Measurements from ENCODE around the gene NOS3. TPM values are rescaled to one million over a fixed set of nuclear protein-coding genes. Genes with fewer than 3 reads are reported as not detected.

NOS3 gene
- total RNA-seq, 1 donor from 2014 or later = 12.6 TPM

GRCh38 chr7:151061213-151062110 lies 70.6 kb downstream of the NOS3 start:
- peak overlapping the region; percentile 97 for H3K27ac ChIP-seq (replicated peaks)
- no peak for DNase-seq
- no peaks in the 10 kb centered on the region for H3K27me3 ChIP-seq (ENCODE audit: low read depth)
- intact Hi-C loops (cut with micrococcal nuclease) = no loop called here
- no peaks in the 10 kb centered on the region for H3K9me3 ChIP-seq (replicated peaks)
- no peak for TF ChIP-seq CTCF (IDR thresholded peaks at IDR 0.05; ENCODE audit: borderline replicate concordance)
- peaks cover 77% of the 10 kb centered on the region for H3K4me1 ChIP-seq
- H3K4me3 ChIP-seq = peak overlapping the region; percentile 93
- peaks cover 24% of the 10 kb centered on the region for H3K36me3 ChIP-seq

GRCh38 chr7:151062111-151062398 lies 71.2 kb downstream of the NOS3 start:
- peaks cover 71% of the 10 kb centered on the region for H3K4me1 ChIP-seq

GRCh38 chr7:151062399-151063211 lies 71.8 kb downstream of the NOS3 start:
- peak overlapping the region; percentile 93 for H3K4me3 ChIP-seq
- TF ChIP-seq CTCF (IDR thresholded peaks at IDR 0.05; ENCODE audit: borderline replicate concordance) = no peak
- no peak for DNase-seq
- H3K27me3 ChIP-seq (ENCODE audit: low read depth) = no peaks in the 10 kb centered on the region
- no peaks in the 10 kb centered on the region for H3K9me3 ChIP-seq (replicated peaks)
- H3K4me1 ChIP-seq = peaks cover 66% of the 10 kb centered on the region
- peaks cover 35% of the 10 kb centered on the region for H3K36me3 ChIP-seq
- peak overlapping the region; percentile 67 for H3K27ac ChIP-seq (replicated peaks)
- intact Hi-C loops (cut with micrococcal nuclease) = no loop called here

More at GRCh38 chr7:151062111-151062398, 71.2 kb downstream of the NOS3 start:
- no peaks in the 10 kb centered on the region for H3K27me3 ChIP-seq (ENCODE audit: low read depth)
- intact Hi-C loops (cut with micrococcal nuclease) = no loop called here
- H3K36me3 ChIP-seq = peaks cover 30% of the 10 kb centered on the region
- DNase-seq = no peak
- no peaks in the 10 kb centered on the region for H3K9me3 ChIP-seq (replicated peaks)
- TF ChIP-seq CTCF (IDR thresholded peaks at IDR 0.05; ENCODE audit: borderline replicate concordance) = no peak
- peak overlapping the region; percentile 97 for H3K27ac ChIP-seq (replicated peaks)
- H3K4me3 ChIP-seq = peak overlapping the region; percentile 93

- H3K27ac ChIP-seq (replicated peaks) = peak overlapping the region; percentile 67
- H3K4me3 ChIP-seq = peak overlapping the region; percentile 93
- H3K27me3 ChIP-seq (ENCODE audit: low read depth) = no peaks in the 10 kb centered on the region
- peaks cover 65% of the 10 kb centered on the region for H3K4me1 ChIP-seq
- intact Hi-C loops (cut with micrococcal nuclease) = no loop called here
- H3K9me3 ChIP-seq (replicated peaks) = no peaks in the 10 kb centered on the region
- DNase-seq = no peak
- TF ChIP-seq CTCF (IDR thresholded peaks at IDR 0.05; ENCODE audit: borderline replicate concordance) = no peak
- H3K36me3 ChIP-seq = peaks cover 41% of the 10 kb centered on the region
Measured at GRCh38 chr7:151063212-151063561, 72.4 kb downstream of the NOS3 start.

Other genes starting within 250 kb of the NOS3 start
- gene TMEM176B, start 190.7 kb upstream of the NOS3 start, total RNA-seq = 34.0 TPM
- 18.5 TPM for gene TMEM176A, start 190.2 kb upstream of the NOS3 start, total RNA-seq
- 0.36 TPM for gene AOC1, start 138.5 kb upstream of the NOS3 start, total RNA-seq
- gene KCNH2, start 12.7 kb upstream of the NOS3 start, total RNA-seq = 94.1 TPM
- not detected for gene ATG9B, start 33.5 kb downstream of the NOS3 start, total RNA-seq
- 28.3 TPM for gene ABCB8, start 37.4 kb downstream of the NOS3 start, total RNA-seq
- 5.3 TPM for gene ASIC3, start 57.5 kb downstream of the NOS3 start, total RNA-seq
- gene CDK5, start 66.9 kb downstream of the NOS3 start, total RNA-seq = 9.6 TPM
- gene SLC4A2, start 68.6 kb downstream of the NOS3 start, total RNA-seq = 62.9 TPM
- gene FASTK, start 89.8 kb downstream of the NOS3 start, total RNA-seq = 75.7 TPM
- gene TMUB1, start 92.5 kb downstream of the NOS3 start, total RNA-seq = 30.1 TPM
- 51.0 TPM for gene AGAP3, start 95.5 kb downstream of the NOS3 start, total RNA-seq
- 1.9 TPM for gene GBX1, start 176.7 kb downstream of the NOS3 start, total RNA-seq
- gene ASB10, start 196.2 kb downstream of the NOS3 start, total RNA-seq = 35.4 TPM
- not detected for gene H2BK1, start 219.5 kb downstream of the NOS3 start, total RNA-seq
- gene ABCF2, start 236.2 kb downstream of the NOS3 start, total RNA-seq = 30.5 TPM
- gene CHPF2, start 241.5 kb downstream of the NOS3 start, total RNA-seq = 17.3 TPM

All from left ventricle myocardium inferior (tissue), 1 donor.